ENCODE data around the gene HOXC12.

DNA sequence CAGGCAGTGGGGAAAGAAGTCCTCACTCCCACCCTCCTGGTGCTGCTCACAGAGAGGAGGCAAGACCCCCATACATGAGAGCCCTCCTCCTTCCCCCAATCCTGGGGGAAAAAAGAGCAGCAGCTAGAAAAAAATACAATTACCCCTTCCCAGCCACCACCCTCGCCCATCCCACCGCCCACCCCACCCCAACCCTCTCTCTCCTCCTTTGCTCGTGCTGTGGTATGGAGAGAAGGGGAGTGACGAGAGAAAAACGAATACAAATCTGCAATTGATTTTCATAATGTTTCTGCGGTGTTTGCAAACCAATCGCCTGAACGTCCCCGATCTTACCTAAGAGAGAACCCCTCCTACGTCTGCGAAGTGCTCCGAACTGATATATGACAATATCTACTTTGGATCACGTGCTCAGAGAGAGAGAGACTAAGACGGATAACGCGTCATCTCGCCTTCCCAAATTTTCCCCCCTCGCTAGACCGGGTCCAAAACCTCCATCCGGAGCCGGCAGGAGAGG, 18.1 kb downstream of the HOXC12 start, which contains the start of gene HOXC11:
- TF ChIP-seq, protein P1, sequence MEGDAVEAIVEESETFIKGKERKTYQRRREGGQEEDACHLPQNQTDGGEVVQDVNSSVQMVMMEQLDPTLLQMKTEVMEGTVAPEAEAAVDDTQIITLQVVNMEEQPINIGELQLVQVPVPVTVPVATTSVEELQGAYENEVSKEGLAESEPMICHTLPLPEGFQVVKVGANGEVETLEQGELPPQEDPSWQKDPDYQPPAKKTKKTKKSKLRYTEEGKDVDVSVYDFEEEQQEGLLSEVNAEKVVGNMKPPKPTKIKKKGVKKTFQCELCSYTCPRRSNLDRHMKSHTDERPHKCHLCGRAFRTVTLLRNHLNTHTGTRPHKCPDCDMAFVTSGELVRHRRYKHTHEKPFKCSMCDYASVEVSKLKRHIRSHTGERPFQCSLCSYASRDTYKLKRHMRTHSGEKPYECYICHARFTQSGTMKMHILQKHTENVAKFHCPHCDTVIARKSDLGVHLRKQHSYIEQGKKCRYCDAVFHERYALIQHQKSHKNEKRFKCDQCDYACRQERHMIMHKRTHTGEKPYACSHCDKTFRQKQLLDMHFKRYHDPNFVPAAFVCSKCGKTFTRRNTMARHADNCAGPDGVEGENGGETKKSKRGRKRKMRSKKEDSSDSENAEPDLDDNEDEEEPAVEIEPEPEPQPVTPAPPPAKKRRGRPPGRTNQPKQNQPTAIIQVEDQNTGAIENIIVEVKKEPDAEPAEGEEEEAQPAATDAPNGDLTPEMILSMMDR (IDR thresholded peaks at IDR 0.05; ENCODE audit: insufficient read depth, low read depth, low read length): no peak
- peak; percentile 9 for TF ChIP-seq EZH2 (IDR thresholded peaks at IDR 0.05; ENCODE audit: insufficient read depth, low read length)

All from astrocyte (in vitro differentiated cells and primary cell).